ENCODE data around the gene COLQ. TPM values are rescaled to one million over a fixed set of nuclear protein-coding genes. Genes with fewer than 3 reads are reported as not detected.

Gene COLQ
- total RNA-seq, 2 experiments from 2014 or later, result 3.6 to 5.2 TPM

DNA sequence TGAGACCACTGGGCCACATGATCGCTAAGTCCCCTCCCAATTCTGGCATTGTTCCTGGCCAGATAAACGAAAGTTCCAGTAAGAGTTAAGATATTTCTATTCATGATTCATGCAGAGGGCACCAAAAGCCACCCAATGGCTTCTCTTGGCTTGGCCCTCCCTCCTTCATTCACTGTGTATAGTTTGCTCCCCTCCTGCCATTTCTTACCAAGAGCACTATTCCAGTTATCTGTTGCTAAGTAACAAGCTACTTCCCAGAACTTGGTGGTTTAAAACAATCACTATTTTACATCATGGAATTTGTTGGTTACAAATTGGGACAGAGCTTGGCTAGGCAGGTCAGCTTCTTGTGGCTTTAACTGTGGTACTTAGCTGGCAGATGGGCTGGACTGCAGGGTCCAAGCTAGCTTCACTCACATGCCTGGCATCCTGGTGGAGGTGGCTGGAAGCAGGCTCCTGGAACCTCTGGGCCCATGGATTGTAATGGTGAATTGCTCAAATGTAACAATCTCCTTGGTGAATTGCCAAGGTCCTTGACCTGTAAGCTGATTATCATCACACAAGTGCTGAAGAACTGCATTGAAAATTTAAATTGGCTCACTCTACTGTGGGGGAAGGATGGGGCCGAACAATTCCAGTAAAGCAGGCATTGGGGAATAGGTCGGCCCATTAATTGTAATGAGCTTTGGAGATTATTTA lies 77.5 kb downstream of the COLQ start:
- Mint-ChIP-seq H3K9me3 (no peaks in the 10 kb centered on the region), H3K36me3 (ENCODE audit: low read depth) (peaks cover 56% of the 10 kb centered on the region), H3K4me1 (peaks cover 22% of the 10 kb centered on the region), H3K4me3 (no peak overlapping the region), H3K27me3 (no peaks in the 10 kb centered on the region), H3K27ac (no peak overlapping the region)
- no peak for DNase-seq
- CTCF ChIA-PET, result interaction anchor here (1.0 to 1.4 kb wide), 2 partner anchors 113 to 241 kb away, joined by 3 to 4 read pairs; no protein-coding TSS in a partner anchor
- POLR2A ChIA-PET, result interaction anchor here (1.3 to 1.4 kb wide), 2 partner anchors 9 to 92 kb away, joined by 3 to 5 read pairs; no protein-coding TSS in a partner anchor

DNA sequence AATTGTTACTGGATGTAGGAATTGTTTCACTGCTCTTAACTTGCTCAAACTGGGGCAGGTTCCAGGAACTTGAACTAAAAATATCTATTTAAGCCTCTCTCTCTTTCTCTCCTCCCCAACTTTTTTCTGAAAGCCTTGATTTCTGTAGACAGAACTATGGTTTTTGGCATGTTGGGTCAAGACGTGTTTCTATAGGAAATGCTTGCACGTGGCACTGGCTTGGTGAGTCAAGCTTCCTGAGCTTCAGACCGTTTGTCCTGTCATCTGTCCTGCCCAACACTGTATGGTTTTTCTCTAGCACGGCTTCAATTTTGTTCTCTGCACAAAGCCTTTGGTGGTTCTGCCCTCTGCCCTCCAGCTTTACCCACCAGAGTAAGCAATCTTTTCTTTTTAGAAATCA lies 80.6 kb downstream of the COLQ start:
- Mint-ChIP-seq H3K36me3 (ENCODE audit: low read depth) (peaks cover 84% of the 10 kb centered on the region), H3K27me3 (no peaks in the 10 kb centered on the region), H3K9me3 (no peaks in the 10 kb centered on the region), H3K27ac (peak overlapping the region; percentile 1), H3K4me1 (peaks cover 23% of the 10 kb centered on the region), H3K4me3 (no peak overlapping the region)
- ChIA-PET POLR2A (no interaction called here), CTCF (no interaction called here)
- DNase-seq, result no peak

GRCh38 chr3:15439476-15439875 lies 82.0 kb downstream of the COLQ start:
- ChIA-PET POLR2A (no interaction called here), CTCF (no interaction called here)
- DNase-seq, result no peak
- Mint-ChIP-seq H3K36me3 (ENCODE audit: low read depth) (peaks cover 93% of the 10 kb centered on the region), H3K9me3 (no peaks in the 10 kb centered on the region), H3K27me3 (no peaks in the 10 kb centered on the region), H3K4me1 (peaks cover 24% of the 10 kb centered on the region), H3K4me3 (no peak overlapping the region), H3K27ac (no peak overlapping the region)

DNA sequence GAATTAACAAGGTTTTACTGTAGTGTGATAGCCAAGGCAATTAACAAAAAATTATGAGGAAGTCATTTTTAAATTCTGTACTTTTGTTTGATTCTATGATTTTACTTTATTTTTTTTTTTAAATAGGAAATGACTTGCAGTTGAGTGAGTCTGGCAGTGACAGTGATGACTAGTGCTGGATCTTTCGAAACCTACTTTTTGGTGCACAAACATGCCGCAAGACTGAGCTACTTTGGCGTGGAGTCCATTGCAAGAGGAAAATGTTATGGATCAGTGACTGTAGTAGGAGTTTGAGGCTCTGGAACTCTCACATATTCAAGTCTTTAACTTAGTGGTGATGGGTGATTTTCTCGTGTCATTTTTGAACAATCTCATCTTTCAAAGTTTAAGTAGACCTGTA lies 82.5 kb downstream of the COLQ start:
- CTCF ChIA-PET, result no interaction called here
- Mint-ChIP-seq H3K27ac (no peak overlapping the region), H3K36me3 (ENCODE audit: low read depth) (peaks cover 93% of the 10 kb centered on the region), H3K4me1 (peaks cover 24% of the 10 kb centered on the region), H3K27me3 (no peaks in the 10 kb centered on the region), H3K9me3 (no peaks in the 10 kb centered on the region), H3K4me3 (no peak overlapping the region)
- DNase-seq, result no peak
- POLR2A ChIA-PET, result no interaction called here

DNA sequence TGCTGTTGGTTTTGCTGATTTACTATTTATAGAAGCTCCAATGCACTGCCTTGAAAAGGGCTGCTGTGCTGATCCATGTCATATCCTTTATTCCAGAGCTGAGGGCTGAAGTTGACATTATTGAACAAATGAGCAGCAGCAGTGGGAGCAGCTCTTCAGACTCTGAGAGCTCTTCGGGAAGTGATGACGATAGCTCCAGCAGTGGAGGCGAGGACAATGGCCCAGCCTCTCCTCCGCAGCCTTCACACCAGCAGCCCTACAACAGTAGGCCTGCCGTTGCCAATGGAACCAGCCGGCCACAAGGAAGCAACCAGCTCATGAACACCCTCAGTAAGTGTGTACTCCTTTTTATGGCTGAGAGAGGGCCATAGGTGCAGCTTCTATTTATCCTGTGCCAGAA lies 85.3 kb downstream of the COLQ start:
- Mint-ChIP-seq H3K9me3 (no peaks in the 10 kb centered on the region), H3K27me3 (no peaks in the 10 kb centered on the region), H3K4me1 (peaks cover 34% of the 10 kb centered on the region), H3K36me3 (ENCODE audit: low read depth) (peaks cover 87% of the 10 kb centered on the region), H3K4me3 (no peak overlapping the region), H3K27ac (no peak overlapping the region)
- ChIA-PET POLR2A (no interaction called here), CTCF (no interaction called here)
- no peak for DNase-seq

GRCh38 chr3:15434756-15435155 lies 86.8 kb downstream of the COLQ start:
- no peaks in the 10 kb centered on the region for H3K9me3 Mint-ChIP-seq
- peaks cover 34% of the 10 kb centered on the region for H3K4me1 Mint-ChIP-seq
- ChIA-PET CTCF (interaction anchor here (1.9 kb wide), 1 partner anchor 30 kb away, joined by 5 read pairs; no protein-coding TSS in a partner anchor), POLR2A (interaction anchor here (1.1 to 1.2 kb wide), 3 partner anchors 14 to 123 kb away, joined by 3 to 4 read pairs (median 4); no protein-coding TSS in a partner anchor)
- H3K4me3 Mint-ChIP-seq, result no peak overlapping the region
- H3K27me3 Mint-ChIP-seq, result no peaks in the 10 kb centered on the region
- H3K36me3 Mint-ChIP-seq (ENCODE audit: low read depth), result peaks cover 83% of the 10 kb centered on the region
- no peak overlapping the region for H3K27ac Mint-ChIP-seq
- no peak for DNase-seq

DNA sequence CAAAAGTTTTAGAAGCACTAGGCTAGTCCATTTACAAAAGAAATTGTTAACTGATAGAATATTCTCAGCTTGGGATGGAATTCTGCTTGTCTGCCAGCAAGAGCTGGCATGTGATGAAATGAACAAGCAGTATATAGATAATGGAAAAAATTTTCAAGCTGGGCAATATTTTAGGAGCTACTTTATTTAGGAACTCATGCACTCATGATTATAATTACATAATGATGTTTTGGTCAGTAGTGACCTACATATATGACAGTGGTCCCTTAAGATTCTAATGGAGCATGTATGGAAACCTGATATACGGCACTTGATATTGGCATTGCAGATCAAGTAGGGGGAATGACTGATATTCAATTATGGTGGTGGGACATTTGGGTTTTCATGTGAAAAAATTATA lies 88.0 kb downstream of the COLQ start:
- peaks cover 76% of the 10 kb centered on the region for H3K36me3 Mint-ChIP-seq (ENCODE audit: low read depth)
- no peak overlapping the region for H3K27ac Mint-ChIP-seq
- no peaks in the 10 kb centered on the region for H3K27me3 Mint-ChIP-seq
- no peak for DNase-seq
- no peaks in the 10 kb centered on the region for H3K9me3 Mint-ChIP-seq
- peaks cover 37% of the 10 kb centered on the region for H3K4me1 Mint-ChIP-seq
- H3K4me3 Mint-ChIP-seq, result no peak overlapping the region
- CTCF ChIA-PET, result interaction anchor here (1.9 kb wide), 1 partner anchor 28 kb away, joined by 5 read pairs; no protein-coding TSS in a partner anchor
- POLR2A ChIA-PET, result interaction anchor here (1.2 kb wide), 1 partner anchor 125 kb away, joined by 4 read pairs; no protein-coding TSS in a partner anchor

DNA sequence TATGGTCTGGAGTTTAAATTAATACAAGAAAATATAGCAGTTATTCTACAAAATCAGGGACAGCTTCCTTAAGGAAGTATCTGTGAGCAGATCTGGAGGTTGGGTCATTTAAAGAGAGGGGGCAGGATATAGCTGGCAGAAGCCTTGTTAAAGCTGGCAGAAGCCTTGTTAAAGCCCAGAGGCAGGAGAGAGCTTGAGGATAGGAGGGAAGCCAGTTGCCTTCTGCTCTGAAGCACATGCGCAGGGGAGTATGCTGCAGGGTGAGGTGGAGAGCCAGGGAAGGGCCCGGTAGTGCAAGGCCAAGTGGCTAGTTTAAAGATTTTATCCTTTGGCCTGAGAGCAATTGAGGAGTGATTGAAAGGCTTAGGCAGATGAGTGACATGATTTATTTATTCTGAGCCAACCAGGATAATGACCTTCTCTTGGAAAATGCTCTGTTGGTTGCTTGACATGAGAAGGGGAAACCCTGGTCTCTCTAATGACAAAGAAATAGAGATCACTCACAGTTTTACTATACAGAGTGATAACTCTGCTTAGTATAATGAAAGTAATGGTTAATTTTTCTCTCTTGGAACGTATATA lies 90.2 kb downstream of the COLQ start:
- ChIA-PET CTCF (interaction anchor here (0.5 to 1.8 kb wide), 4 partner anchors 86 to 164 kb away, joined by 4 to 7 read pairs (median 5); no protein-coding TSS in a partner anchor), POLR2A (interaction anchor here (1.0 kb wide), 2 partner anchors 25 to 226 kb away, joined by 3 read pairs; partner anchors contain the start of gene CAPN7)
- H3K36me3 Mint-ChIP-seq (ENCODE audit: low read depth), result peaks cover 75% of the 10 kb centered on the region
- DNase-seq, result no peak
- H3K27me3 Mint-ChIP-seq, result no peaks in the 10 kb centered on the region
- H3K9me3 Mint-ChIP-seq, result no peaks in the 10 kb centered on the region
- H3K4me3 Mint-ChIP-seq, result no peak overlapping the region
- no peak overlapping the region for H3K27ac Mint-ChIP-seq
- peaks cover 46% of the 10 kb centered on the region for H3K4me1 Mint-ChIP-seq

DNA sequence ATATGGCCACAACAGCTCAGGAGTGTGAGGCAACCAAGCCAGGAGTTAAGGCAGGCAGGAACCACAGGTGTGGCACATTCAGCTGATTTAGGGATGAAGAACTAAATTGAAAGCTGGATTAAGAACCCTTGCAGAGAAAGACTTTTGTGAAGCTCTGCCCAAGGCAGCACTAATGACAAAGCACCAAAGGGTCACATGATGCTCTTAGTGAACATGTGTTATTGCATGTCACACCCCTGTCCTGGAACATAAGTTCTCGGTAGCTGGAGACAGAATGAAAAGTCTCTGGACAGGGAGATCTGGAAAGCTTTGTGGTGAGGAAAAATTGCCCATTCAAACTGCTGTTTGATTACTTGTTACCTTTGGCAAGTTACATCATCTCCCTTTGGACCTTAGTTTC lies 90.9 kb downstream of the COLQ start:
- no peak for DNase-seq
- H3K27me3 Mint-ChIP-seq, result no peaks in the 10 kb centered on the region
- ChIA-PET CTCF (interaction anchor here (0.5 to 1.8 kb wide), 8 partner anchors 78 to 163 kb away, joined by 3 to 7 read pairs (median 4); no protein-coding TSS in a partner anchor), POLR2A (interaction anchor here (1.0 kb wide), 2 partner anchors 24 to 225 kb away, joined by 3 read pairs; partner anchors contain the start of gene CAPN7)
- no peaks in the 10 kb centered on the region for H3K9me3 Mint-ChIP-seq
- H3K4me1 Mint-ChIP-seq, result peaks cover 54% of the 10 kb centered on the region
- H3K4me3 Mint-ChIP-seq, result no peak overlapping the region
- no peak overlapping the region for H3K27ac Mint-ChIP-seq
- peaks cover 77% of the 10 kb centered on the region for H3K36me3 Mint-ChIP-seq (ENCODE audit: low read depth)

DNA sequence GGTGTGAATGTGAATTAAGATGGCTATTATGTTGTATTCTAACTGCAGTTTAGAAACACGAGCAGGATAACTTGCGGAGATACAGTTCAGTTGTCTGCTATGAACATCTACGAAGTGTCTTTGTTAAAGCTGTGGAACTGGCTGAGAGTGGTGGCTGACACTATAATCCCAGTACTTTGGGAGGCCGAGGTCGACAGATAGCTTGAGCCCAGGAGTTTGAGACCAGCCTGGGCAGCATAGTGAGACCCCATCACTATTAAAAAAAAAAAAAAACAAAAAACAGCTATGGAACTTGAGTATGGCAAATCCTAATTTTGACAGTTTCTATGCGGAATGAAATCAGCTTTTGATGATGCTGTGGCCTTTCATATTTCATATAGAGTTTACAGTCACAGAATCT lies 92.4 kb downstream of the COLQ start:
- Mint-ChIP-seq H3K36me3 (ENCODE audit: low read depth) (peaks cover 73% of the 10 kb centered on the region), H3K9me3 (no peaks in the 10 kb centered on the region), H3K4me1 (peaks cover 60% of the 10 kb centered on the region), H3K27me3 (no peaks in the 10 kb centered on the region), H3K27ac (peak overlapping the region; percentile 90), H3K4me3 (peak overlapping the region; percentile 94)
- ChIA-PET CTCF (interaction anchor here (1.3 to 1.5 kb wide), 2 partner anchors 126 to 128 kb away, joined by 4 to 7 read pairs; no protein-coding TSS in a partner anchor), POLR2A (interaction anchor here (0.8 to 0.9 kb wide), 2 partner anchors 107 to 172 kb away, joined by 3 read pairs; no protein-coding TSS in a partner anchor)
- no peak for DNase-seq

DNA sequence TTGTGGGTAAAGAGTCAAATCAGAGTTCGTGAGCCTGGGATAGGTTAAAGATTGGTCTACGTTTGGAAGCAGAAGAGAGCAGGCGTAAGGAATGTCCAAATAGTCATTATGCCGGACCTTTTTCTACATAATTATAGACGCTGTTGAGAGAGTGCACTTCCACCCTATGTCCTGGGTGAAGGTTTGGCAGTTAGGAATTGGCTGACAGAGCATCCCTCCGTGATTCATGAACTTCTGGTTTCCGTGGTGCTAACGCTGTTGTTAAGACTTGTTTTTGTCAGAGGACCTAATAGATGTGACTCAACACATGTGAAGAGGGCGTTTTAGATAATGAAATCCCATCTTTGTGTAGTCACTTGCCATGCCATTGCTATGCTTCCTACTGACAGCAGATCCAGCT lies 93.0 kb downstream of the COLQ start:
- H3K27me3 Mint-ChIP-seq, result no peaks in the 10 kb centered on the region
- peaks cover 70% of the 10 kb centered on the region for H3K36me3 Mint-ChIP-seq (ENCODE audit: low read depth)
- H3K27ac Mint-ChIP-seq, result peak overlapping the region; percentile 90
- ChIA-PET CTCF (interaction anchor here (1.3 kb wide), 1 partner anchor 128 kb away, joined by 7 read pairs; no protein-coding TSS in a partner anchor), POLR2A (interaction anchor here (0.9 kb wide), 1 partner anchor 108 kb away, joined by 3 read pairs; no protein-coding TSS in a partner anchor)
- DNase-seq, result peak; percentile 35
- peak overlapping the region; percentile 94 for H3K4me3 Mint-ChIP-seq
- peaks cover 60% of the 10 kb centered on the region for H3K4me1 Mint-ChIP-seq
- H3K9me3 Mint-ChIP-seq, result no peaks in the 10 kb centered on the region

GRCh38 chr3:15427981-15428380 lies 93.5 kb downstream of the COLQ start:
- peak overlapping the region; percentile 94 for H3K4me3 Mint-ChIP-seq
- peaks cover 66% of the 10 kb centered on the region for H3K36me3 Mint-ChIP-seq (ENCODE audit: low read depth)
- ChIA-PET POLR2A (no interaction called here), CTCF (interaction anchor here (1.0 kb wide), 1 partner anchor 129 kb away, joined by 4 read pairs; no protein-coding TSS in a partner anchor)
- H3K4me1 Mint-ChIP-seq, result peaks cover 57% of the 10 kb centered on the region
- H3K9me3 Mint-ChIP-seq, result no peaks in the 10 kb centered on the region
- peak overlapping the region; percentile 90 for H3K27ac Mint-ChIP-seq
- H3K27me3 Mint-ChIP-seq, result no peaks in the 10 kb centered on the region
- DNase-seq, result no peak

Data from activated CD4-positive, alpha-beta memory T cell treated with anti-CD3 and anti-CD28 coated beads, Interleukin-2, amount 10 ng/mL, durations not matched to agents 7 days and 5 days (primary cell).